Endothelial cell of umbilical vein (primary cell): ENCODE results near the gene RNF146. TPM values are rescaled to one million over a fixed set of nuclear protein-coding genes. Genes with fewer than 3 reads are reported as not detected.

Experiments
- BruUV-seq: library from RNA; stranded (reverse); fragments of 400-500 nt; replicated peaks from 2 replicates; lab custom pipeline; 2021; lab: Mats Ljungman, UMichigan
- CTCF ChIA-PET: fragments of 300-600, 350-600 bp; sonication (Branson Sonifier 250); formaldehyde crosslinking; loops from one replicate; lab custom pipeline; 2021; ENCODE audit warnings: antibody characterized with exemption, inconsistent platforms; lab: Charles Lee
- POLR2A ChIA-PET: fragments of 300-600, 350-600 bp; sonication (Branson Sonifier 250); formaldehyde crosslinking; loops from one replicate; lab custom pipeline; 2021; ENCODE audit warnings: antibody characterized with exemption, inconsistent platforms; lab: Charles Lee
- DNase-seq: peaks from one replicate; pipeline ENCODE4 v3.0.0-alpha.2; 2011; ENCODE audit warnings: low read depth, low spot score
- FAIRE-seq: peaks from 2 replicates; lab custom pipeline; 2011; peaks lifted over from hg19 to GRCh38; lab: Jason Lieb, UNC
- H2AFZ ChIP-seq: 2 replicates; pipeline ENCODE4 v1.6.0; 2012; ENCODE audit warnings: low read depth, low read length, control low read depth, inconsistent platforms
- H3K27ac ChIP-seq: 2 replicates; pipeline ENCODE4 v1.5.1; 2011; ENCODE audit warnings: low read depth, mild to moderate bottlenecking, control low read depth, low read length, moderate library complexity; ENCODE audit not compliant: insufficient read depth
- H3K27me3 ChIP-seq, 2 experiments: 2 replicates each; pipeline versions ENCODE4 v1.6.0 to v1.6.1; 2011; ENCODE audit warnings: low read length in 2 of 2, mixed read lengths in 1 of 2; ENCODE audit not compliant: control insufficient read depth in 2 of 2, insufficient read depth in 2 of 2
- H3K36me3 ChIP-seq, 2 experiments: 2 replicates in 1 of 2; 3 replicates in 1 of 2; pipeline ENCODE4 v1.5.1; 2011; ENCODE audit warnings: low read length in 2 of 2, mild to moderate bottlenecking in 1 of 2, moderate library complexity in 1 of 2; ENCODE audit not compliant: control insufficient read depth in 2 of 2, insufficient read depth in 2 of 2; ENCODE audit errors: extremely low read depth in 1 of 2
- H3K4me1 ChIP-seq: 3 replicates; pipeline ENCODE4 v1.5.1; 2011; ENCODE audit warnings: mild to moderate bottlenecking, low read length; ENCODE audit not compliant: control insufficient read depth, insufficient read depth; ENCODE audit errors: extremely low read depth
- H3K4me2 ChIP-seq: 2 replicates; pipeline ENCODE4 v1.6.1; 2011; ENCODE audit warnings: low read length, control low read depth, mixed read lengths; ENCODE audit not compliant: insufficient read depth
- H3K4me3 ChIP-seq, 3 experiments: fragments of 200-600 bp in 1 of 3; sonication (generic), shearing (Covaris generic) in 1 of 3; replicated peaks in 1 of 3; 2 replicates each; pipeline ENCODE4 v1.5.1; 2011 to 2016; ENCODE audit warnings: control low read depth in 3 of 3, low read length in 3 of 3, mild to moderate bottlenecking in 2 of 3, inconsistent platforms in 1 of 3, low read depth in 1 of 3, moderate library complexity in 1 of 3; ENCODE audit not compliant: insufficient read depth in 1 of 3
- H3K79me2 ChIP-seq: 2 replicates; pipeline ENCODE4 v1.6.0; 2012; ENCODE audit warnings: low read length, inconsistent platforms; ENCODE audit not compliant: control insufficient read depth, insufficient read depth
- H3K9ac ChIP-seq: replicated peaks from 2 replicates; pipeline ENCODE3; 2011; ENCODE audit warnings: low read length, control low read depth; ENCODE audit not compliant: insufficient read depth; ENCODE audit errors: extremely low read depth
- H3K9me1 ChIP-seq: replicated peaks from 3 replicates; pipeline ENCODE4 v1.6.0; 2011; ENCODE audit warnings: mild to moderate bottlenecking, low read length; ENCODE audit not compliant: control insufficient read depth, insufficient read depth; ENCODE audit errors: extremely low read depth
- H3K9me3 ChIP-seq: replicated peaks from 2 replicates; pipeline ENCODE4 v1.5.1; 2012; ENCODE audit warnings: low read length, inconsistent platforms; ENCODE audit not compliant: control insufficient read depth, insufficient read depth
- H4K20me1 ChIP-seq: replicated peaks from 2 replicates; pipeline ENCODE3; 2011; ENCODE audit warnings: mild to moderate bottlenecking, low read length; ENCODE audit not compliant: control insufficient read depth, insufficient read depth; ENCODE audit errors: extremely low read depth
- CTCF ChIP-seq, 2 donors: IDR thresholded peaks; 1 replicate in 1 of 2; 2 replicates in 1 of 2; pipeline ENCODE4 v1.5.1; 2011; ENCODE audit warnings: low read length in 2 of 2, mild to moderate bottlenecking in 2 of 2, moderate library complexity in 2 of 2, control low read depth in 1 of 2, inconsistent platforms in 1 of 2, low read depth in 1 of 2; ENCODE audit not compliant: insufficient read depth in 1 of 2; ENCODE audit errors: extremely low read depth in 1 of 2
- EZH2 ChIP-seq: IDR thresholded peaks from 2 replicates; pipeline ENCODE4 v1.6.1; 2012; ENCODE audit warnings: borderline replicate concordance, low read depth, mild to moderate bottlenecking, moderate library complexity, low read length, inconsistent platforms; ENCODE audit not compliant: severe bottlenecking
- FOS ChIP-seq: IDR thresholded peaks from 2 replicates; pipeline ENCODE4 v1.6.1; 2011; ENCODE audit warnings: mild to moderate bottlenecking, low read length, moderate library complexity, borderline replicate concordance; ENCODE audit not compliant: insufficient read depth
- GATA2 ChIP-seq: IDR thresholded peaks from 2 replicates; pipeline ENCODE4 v1.7.0; 2011; ENCODE audit warnings: low read depth, mild to moderate bottlenecking, moderate library complexity, mixed read lengths, low read length; ENCODE audit not compliant: insufficient read length, insufficient read depth
- JUN ChIP-seq: IDR thresholded peaks from 2 replicates; pipeline ENCODE4 v1.6.1; 2011; ENCODE audit warnings: borderline replicate concordance, low read depth; ENCODE audit not compliant: insufficient read length, insufficient read depth
- MAX ChIP-seq: IDR thresholded peaks from 2 replicates; pipeline ENCODE4 v1.6.1; 2011; ENCODE audit not compliant: insufficient read depth, insufficient read length
- MYC ChIP-seq: IDR thresholded peaks from one replicate; pipeline ENCODE4 v1.6.1; 2011; ENCODE audit warnings: mild to moderate bottlenecking, low read depth, low read length
- POLR2A ChIP-seq: IDR thresholded peaks from 2 replicates; pipeline ENCODE4 v1.6.1; 2012; ENCODE audit warnings: low read depth, mild to moderate bottlenecking, control low read depth, low read length
- dilution Hi-C: fragments of 300-500 bp; cut with MboI; formaldehyde crosslinking; loops from one replicate; pipeline ENCODE4 v1.15.0; 2019; ENCODE audit warnings: low sequenced_read_pairs; ENCODE audit not compliant: extremely low pct_ligation_motif_present
- intact Hi-C: fragments of 100-400 bp; cut with micrococcal nuclease; formaldehyde crosslinking; loops from one replicate; pipeline ENCODE4 v1.10.0; 2022
- polyA plus RNA-seq, 4 experiments: library from polyadenylated mRNA; depleted of rRNA in 3 of 4; stranded (reverse) in 3 of 4; unstranded in 1 of 4; fragments of >200 nt; gene quantifications; 2 replicates each; pipeline versions ENCODE4 v1.2.1 to v1.2.3, GENCODE V29; 2011 to 2012; ENCODE audit warnings: missing spikeins in 1 of 4
- total RNA-seq: library from RNA; stranded (reverse); gene quantifications from 2 replicates; pipeline ENCODE4 v1.2.3, GENCODE V29; 2021

RNF146 gene
- total and polyA plus RNA-seq, 2 donors (not counting 3 experiments of a cell fraction or from before 2014, with no cell fraction given): 37.5 to 48.1 TPM

GRCh38 chr6:127273499-127273898 lies 6.8 kb downstream of the RNF146 start:
- ChIA-PET POLR2A (no interaction called here), CTCF (no interaction called here)
- H3K27me3 ChIP-seq: no peaks in the 10 kb centered on the region
- H3K4me3 ChIP-seq: no peak overlapping the region
- H3K4me1 ChIP-seq: peaks cover 14% of the 10 kb centered on the region
- H3K79me2 ChIP-seq: peaks cover 88% of the 10 kb centered on the region
- no peak for DNase-seq
- BruUV-seq: no TSS peak
- H3K4me2 ChIP-seq: no peak overlapping the region
- no peak overlapping the region for H3K9ac ChIP-seq
- intact Hi-C loops (no loop called here), dilution Hi-C loops (no loop called here)
- TF ChIP-seq FOS: no peak
- TF ChIP-seq GATA2: no peak
- TF ChIP-seq MYC: no peak
- no peak for TF ChIP-seq CTCF (IDR thresholded peaks at IDR 0.05; ENCODE audit: extremely low read depth in 1 of 2, insufficient read depth in 1 of 2, low read depth in 1 of 2, low read length in 2 of 2)
- TF ChIP-seq MAX: no peak
- TF ChIP-seq JUN: no peak
- no peak for TF ChIP-seq EZH2
- no peak for TF ChIP-seq POLR2A
- H3K9me3 ChIP-seq: no peaks in the 10 kb centered on the region
- no peak overlapping the region for H3K27ac ChIP-seq
- no peaks in the 10 kb centered on the region for H3K36me3 ChIP-seq
- FAIRE-seq: no peak
- H4K20me1 ChIP-seq: peaks cover 24% of the 10 kb centered on the region
- H3K9me1 ChIP-seq: no peaks in the 10 kb centered on the region
- no peak overlapping the region for H2AFZ ChIP-seq
